C1 segment of cervical spinal cord (tissue), 14 donors: Measurements from ENCODE around the gene MYH3.

ENCODE experiments used
- DNase-seq, 14 donors: peaks; one replicate each; lab custom pipeline; 2025; lab: John Stamatoyannopoulos, UW

Gene MYH3

DNA sequence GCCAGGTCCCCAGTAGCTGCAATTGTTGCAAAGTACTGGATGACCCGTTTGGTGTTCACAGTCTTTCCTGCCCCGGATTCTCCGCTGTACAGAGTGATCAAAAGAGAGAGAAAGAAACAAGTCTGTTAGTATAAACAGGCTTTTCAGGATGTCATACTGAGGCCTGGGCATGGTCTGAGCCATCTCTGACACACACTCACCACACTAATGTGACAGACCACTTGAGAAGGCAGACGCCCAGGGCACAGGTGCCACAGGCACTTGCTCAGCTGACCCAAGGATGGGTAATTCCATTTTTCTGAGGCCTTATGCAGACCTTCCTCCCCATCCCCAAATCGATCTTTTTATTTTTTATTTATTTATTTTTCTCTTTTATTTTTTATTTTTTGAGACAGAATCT, 7.5 kb downstream of the MYH3 start:
- no peak for DNase-seq

DNA sequence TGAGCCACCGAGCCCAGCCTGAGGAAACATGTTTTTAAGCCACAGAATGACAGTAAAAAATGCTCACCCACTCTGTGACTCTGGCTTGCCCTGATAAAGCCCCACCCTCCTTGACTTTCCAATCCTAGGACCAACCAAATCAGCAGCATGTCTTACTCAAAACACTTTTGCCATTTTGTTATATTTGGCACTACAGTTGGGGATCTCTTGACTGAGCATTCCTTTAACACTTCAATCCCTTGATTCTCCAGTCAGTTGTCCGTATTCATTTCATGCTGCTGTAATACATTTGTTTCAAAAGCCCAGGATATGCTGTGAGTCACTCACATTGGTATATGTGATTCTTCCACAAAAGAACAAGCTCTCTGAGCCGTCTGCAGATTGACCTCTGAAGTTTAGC, 8.2 kb downstream of the MYH3 start:
- no peak for DNase-seq

DNA sequence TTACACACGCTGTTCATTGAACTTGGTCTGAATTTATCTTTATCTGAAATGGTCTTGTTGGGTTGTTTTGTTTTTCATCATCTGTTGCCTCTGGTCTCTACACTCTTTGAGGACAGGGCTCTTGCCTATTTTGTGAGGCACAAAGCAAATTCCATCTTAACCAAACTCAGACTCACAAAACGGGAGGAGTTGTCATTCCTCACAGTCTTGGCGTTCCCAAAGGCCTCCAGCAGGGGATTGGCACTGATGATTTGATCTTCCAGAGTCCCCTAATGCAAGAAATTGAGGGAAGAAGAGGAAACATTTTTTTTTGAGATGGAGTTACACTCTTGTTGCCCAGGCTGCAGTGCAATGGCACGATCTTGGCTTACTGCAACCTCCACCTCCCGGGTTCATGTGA, 8.7 kb downstream of the MYH3 start:
- no peak for DNase-seq

DNA sequence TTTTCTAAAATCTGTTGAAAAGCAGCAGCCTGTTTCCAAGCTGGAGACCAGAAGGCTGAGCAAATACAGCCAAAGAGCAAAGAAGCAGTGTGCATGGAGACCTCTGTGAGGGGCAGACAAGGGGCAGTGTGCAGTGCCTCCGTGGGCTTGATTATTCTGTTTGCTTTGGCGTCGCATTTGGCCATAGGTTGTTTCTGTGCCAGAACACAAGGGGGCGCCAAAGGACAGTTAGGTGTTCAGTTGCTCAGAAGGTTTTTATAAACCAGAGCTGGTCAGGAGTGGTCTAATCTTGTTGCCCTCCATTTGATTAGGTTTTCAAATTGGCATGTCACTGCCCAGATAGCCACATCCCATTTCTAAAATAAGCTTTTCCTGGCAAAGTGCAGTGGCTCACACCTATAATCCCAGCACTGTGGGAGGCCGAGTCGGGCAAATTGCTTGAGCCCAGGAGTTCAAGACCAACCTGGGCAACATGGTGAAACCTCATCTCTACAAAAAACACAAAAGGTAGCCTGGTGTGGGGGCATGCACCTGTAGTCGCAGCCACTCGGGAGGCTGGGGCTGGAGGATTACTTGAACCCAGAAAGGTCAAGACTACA, 10.6 kb downstream of the MYH3 start:
- peak in 11 of 14 donors; percentile 1 to 58 (median 15) for DNase-seq

DNA sequence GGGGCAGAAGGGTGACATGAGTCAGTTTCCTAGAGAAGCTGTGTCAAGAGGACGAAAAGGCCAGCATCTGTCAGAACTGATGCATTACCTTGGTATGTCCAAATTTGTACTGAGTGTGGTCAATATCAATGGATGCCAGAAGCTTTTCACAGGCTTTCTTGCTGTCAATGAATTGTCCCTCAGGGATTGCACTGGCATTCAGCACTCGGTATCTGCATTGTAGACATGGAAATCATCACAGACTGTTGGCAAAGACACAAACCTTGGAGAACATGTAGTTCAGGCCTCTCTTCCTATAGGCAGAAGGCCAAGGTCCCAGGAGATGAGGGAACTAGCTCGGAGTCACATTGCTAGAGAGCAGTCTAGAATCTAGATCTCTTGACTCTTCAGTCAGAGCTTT, 16.6 kb downstream of the MYH3 start:
- DNase-seq = no peak

DNA sequence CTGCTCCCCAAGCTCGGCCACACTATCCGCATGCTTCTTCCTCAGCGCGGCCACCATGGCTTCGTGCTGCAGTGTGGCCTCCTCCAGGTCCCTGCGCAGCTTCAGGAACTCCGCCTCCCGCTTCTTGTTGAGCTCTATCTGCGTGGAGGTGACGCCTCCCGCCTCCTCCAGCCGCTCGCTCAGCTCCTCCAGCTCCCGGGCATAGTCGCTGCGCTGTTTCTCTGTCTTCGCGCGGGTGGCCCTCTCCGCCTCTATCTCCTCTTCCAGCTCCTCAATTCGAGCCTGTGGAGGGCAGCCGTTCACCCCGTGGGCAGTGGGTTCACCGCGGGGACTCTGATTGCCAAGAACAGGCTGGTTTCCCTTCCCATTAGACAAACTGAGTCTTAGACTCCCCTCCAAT, 19.0 kb downstream of the MYH3 start:
- no peak for DNase-seq

DNA sequence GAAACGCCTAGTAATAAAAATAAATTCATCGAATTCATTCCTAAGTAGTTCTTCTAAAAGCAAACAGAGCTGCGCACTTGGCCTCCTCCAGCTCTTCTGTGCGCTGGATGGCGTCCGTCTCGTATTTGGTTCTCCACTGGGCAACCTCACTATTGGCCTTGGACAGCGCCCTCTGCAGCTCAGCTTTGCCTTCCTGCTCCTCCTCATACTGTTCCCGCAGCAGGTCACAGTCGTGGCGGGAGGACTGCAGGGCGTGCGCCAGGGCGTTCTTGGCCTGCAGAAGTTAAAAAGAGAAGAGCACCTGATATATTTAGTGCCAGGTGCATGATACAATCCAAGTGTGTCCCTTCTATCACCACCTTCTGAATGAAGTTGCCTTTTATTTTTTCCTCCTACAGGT, 21.8 kb downstream of the MYH3 start:
- no peak for DNase-seq

DNA sequence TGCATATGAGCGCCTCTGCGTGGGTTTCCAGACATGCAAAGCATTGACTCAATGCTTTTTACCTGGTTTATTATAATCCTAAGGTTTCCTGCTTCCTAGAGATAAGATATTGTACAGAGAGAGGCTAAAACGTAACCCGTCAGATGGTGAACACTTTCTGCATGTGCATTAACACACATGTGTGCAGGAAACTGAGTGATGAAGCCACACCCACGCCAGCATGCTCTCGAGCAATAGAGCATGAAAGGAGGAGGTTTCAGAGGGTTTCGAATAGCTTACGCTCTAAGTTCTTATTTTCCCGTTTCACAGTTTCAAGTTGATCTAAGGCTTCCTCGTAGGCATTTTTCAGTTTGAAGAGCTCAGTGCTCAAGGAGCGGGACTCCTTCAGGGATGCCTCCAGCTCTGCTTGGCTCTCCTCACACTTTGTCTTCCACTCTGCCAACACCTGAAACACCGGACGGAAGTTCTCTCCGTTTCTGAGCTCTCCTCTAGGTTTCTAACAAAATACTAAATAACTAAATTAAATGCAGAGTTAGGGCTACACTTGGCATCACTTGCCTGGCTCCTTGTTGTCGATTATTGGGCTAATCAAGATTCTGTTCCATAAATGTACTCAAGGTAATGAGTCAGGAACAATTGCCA, 23.2 kb downstream of the MYH3 start:
- no peak for DNase-seq

DNA sequence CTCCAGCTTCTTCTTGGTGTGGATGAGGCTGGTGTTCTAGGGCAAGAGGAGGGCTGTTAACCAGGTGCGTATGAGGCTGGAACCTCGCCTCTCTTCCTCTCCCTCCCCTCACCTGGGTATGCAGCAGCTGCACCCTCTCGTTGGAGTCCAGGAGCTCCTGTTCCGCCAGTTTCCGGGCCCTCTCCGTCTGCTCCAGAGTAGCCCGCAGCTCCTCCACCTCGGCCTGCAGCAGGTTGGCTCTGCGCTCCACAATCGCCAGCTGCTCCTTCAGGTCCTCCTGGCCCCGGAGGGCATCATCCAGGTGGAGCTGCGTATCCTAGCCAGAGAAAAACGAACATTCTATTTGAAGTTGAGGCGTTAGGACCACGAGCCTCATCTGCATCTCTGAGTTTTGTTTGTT, 25.4 kb downstream of the MYH3 start:
- no peak for DNase-seq

DNA sequence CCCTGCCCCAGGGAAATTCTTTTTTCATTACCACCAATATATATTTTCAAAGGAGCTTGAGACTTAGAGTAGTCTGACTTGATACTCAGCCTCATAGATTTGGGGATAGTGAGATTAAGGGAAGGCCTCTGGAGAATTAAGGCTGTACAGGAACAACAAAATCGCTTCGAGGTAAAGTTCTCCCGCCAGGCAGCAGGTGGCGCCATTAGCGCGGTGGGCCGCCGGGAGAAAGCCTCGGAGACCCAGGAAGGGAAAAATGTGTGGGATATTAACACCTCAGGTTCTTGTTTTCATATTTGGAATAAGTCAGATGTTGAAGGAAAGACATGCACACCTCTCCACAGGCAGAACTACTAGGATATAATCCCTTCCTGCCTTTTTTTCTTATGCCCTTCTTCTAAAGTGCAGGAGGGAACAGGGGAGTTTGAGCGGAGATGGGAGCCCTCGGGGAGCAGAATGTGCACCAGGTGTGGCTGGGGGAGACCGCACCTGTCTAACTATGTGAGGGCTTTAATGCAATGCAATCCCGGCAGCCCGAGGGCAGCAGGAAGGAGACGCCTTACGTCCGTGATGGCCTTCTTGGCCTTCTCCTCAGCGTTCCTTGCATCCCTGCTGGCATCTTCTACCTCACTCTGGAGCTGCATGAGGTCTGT, 25.9 kb downstream of the MYH3 start:
- DNase-seq = peak in 1 of 14 donors; percentile 1

DNA sequence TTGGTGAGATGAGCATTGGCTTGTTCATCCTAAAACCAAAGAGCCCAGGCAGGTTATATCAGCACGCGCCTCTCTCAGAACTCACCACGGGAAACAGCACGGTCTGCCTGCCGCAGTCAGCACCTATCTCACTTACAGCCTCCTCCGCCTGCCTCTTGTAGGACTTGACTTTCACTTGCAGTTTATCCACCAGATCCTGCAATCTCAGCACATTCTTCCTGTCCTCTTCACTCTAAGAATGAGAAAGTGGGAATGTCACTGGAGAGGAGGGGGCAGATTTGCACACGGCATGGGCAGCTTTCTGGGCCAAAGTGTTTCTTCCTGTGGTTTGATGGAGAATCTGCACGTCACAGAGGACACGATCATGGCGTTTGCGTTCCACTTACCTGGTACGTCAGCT, 27.4 kb downstream of the MYH3 start:
- no peak for DNase-seq

DNA sequence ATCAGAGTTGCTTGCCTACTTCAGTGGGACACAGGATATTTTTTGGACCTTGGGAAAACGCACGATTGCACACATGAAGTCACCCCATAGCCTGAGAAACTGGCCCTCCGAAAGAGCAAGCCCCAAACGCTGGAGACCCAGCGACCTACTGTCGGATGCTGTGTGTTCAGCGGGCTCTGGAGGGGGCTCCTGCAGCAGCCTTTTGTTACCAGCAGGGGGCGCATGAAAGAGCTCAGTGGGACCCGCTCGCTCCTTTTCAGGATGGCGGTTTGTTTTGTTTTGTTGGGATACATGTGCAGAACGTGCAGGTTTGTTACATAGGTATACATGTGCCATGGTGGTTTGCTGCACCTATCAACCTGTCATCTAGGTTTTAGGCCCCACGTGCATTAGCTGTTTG, 28.4 kb downstream of the MYH3 start:
- DNase-seq = no peak

DNA sequence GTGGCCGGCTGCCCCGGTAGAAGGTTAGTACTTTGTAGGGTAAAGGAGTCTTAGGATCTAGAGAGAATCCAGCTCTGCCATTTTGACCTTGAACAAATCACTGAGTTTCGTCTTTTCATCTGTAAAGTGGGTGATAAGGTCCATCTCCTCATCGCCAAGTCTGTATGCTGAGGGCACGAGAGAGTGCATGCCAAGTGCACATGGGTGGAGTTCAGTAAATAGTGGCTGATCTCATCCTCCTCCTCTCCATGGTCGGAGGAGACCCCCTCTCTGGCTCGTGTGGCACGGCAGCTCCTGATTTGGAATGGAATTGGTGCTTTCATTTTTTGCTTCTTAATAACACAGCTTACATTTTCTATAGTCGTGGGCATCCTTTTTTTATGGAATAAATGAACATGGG, 30.7 kb downstream of the MYH3 start:
- DNase-seq = no peak

DNA sequence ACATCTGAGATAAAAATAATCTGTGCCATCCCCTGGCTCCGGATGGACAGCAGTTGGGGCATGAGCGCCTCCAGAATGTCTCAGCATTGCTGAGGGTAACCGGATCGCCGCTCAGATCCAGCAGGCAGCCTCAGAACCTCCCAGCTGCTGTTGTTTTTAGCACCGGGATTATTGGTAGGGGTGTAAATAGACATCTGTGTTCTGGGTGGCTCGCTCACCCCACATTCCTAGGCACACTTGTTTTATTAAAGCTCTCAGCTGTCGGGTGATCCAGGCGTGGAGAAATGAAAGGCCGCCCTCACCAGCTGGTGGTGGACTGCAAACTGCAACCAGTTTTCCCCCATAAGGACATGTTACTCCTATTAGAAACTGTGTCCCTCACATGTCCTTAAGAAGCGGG, 32.1 kb downstream of the MYH3 start:
- no peak for DNase-seq

DNA sequence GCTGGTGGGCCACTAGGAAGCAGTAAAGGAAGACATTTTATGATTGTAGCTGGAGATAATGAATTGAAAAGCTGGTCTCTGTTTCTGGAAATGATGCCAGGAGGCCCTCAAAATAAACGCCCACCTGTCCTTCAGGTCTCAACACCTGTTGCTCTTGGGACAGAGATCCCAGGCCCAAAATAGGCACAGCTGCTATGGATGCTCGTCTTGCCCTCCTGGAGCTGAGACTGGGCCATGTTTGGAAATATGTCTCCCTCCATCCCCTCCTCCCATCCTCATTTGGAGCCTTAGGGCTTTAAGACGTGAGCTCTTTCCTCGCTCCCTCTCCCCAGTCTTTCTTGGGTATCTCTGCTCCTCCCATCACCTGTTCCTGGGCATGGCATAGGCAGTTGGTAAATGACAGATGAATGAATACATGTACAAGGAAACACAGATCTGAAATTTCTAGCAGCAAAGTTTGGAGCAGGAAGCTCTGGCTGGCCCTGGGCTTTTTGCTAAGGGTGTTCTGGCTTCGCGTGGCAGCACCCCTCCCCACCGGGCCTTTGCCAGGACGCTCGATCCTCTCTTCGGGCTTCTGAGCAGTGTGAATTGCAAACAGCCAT, 33.3 kb downstream of the MYH3 start:
- DNase-seq = no peak

DNA sequence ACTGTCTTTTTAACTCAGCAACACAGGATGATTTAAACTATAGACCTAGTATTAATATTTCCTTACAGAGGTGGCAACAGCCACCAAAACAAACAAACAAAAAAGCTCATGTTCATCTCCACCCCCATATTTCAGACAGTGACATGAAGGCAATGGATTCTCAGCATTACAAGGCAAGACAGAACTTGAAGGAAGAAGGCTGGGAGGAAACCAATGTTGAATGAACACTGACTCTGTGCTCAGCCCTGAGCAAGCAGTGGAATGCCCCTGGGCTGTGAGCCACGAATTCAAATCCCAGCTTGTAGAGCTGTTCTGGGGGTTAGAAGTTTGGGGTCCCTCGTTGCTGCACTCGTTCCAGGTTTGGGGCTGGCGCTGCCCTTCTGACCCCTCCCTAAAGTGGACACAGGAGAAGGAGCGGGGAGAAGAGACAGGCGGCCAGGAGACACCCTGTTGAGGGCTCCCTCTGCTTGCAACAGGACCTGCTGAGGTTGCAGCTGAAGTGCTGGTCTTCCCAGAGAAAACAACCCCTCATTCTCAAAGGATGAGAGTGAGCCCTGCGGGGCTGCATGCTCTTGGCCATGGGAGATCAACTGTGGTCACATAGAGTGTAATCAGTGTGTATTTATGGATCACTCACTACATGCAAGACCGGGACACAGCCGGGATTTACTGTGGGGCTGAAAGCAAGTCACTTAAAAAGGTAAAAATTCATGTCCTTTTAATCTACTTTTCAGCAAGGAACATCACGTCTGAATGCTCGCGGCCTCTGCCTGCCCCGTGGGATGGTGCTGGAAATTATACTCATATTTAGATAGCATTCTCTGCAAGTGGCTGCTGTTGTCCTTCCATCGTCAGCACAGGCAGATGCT, 34.3 kb downstream of the MYH3 start:
- DNase-seq = no peak

DNA sequence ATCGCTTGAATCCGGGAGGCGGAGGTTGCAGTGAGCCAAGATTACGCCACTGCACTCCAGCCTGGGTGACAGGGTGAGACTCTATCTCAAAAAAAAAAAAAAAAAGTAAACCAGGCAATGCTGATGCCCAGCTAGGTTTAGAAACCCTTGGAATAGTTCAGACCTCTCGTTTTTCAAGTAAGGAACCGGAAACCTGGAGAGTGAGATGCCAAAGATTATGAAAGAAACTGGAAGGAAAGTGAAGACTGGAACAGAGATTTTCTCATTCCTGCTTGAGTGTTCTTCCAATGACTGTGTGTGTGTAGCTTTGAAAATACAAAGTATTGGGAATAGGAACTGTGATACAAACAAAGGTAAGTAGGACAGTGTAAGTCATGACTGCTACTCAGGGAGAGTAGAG, 35.7 kb downstream of the MYH3 start:
- DNase-seq = no peak

DNA sequence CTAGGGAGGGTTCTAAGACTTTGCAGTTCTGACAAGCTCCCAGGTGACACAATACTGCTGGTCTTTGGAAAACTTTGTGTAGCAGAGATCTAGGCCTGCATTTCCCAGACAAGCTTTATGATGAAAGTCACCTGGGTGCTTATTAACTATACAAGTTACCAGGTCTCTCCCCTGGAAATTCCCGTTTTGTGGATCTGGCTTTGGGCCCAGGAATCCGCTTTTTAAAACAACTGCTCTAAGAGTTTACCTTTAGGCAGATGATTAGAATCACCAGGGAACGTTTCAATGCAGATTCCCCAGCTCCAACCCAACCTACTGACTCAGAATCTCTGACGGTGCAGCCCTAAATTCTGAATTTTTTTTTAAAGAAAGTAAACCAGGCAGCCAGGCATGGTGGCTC, 36.3 kb downstream of the MYH3 start:
- no peak for DNase-seq

DNA sequence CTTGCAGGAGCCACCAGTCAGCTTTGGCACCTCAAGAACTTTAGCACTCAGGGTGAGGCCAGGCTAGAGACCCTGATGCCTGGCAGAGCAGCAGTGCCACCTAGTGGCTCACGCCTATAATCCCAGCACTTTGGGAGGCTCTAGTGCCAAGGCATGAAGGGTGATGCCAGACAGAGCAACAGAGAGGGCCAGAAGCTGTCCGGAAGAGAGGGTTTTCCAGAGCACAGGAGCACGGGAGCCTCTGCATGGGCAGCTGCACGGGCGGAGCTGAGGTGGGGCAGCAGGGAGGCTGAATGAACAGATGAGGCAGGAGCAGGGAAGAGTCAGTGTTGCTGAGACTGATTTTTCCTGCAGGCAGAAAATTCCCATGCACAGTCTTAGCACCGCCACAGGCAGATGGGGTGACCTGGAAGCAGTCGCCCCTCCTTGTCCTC, 38.9 kb downstream of the MYH3 start:
- DNase-seq = peak in 11 of 14 donors; percentile 4 to 63 (median 46)

DNA sequence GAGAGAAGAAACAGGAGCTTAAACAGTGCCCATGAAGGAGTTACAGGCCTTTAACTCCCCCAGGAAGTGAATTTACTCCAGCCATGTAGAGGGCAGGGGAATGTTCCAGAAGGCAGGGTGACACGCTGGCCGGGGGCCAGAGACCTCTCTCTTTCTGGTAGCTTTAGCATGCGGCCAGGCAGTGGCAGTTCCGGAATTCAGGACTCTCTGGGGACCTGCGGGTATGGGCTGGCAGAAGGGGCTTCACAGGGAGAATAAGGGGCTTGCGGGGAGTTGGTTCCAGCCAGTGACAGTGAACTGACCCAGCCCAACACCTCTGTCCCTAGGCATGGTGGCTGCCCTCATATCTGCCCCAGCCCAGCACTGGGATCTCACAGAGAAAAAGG, 40.0 kb downstream of the MYH3 start:
- DNase-seq = no peak

DNA sequence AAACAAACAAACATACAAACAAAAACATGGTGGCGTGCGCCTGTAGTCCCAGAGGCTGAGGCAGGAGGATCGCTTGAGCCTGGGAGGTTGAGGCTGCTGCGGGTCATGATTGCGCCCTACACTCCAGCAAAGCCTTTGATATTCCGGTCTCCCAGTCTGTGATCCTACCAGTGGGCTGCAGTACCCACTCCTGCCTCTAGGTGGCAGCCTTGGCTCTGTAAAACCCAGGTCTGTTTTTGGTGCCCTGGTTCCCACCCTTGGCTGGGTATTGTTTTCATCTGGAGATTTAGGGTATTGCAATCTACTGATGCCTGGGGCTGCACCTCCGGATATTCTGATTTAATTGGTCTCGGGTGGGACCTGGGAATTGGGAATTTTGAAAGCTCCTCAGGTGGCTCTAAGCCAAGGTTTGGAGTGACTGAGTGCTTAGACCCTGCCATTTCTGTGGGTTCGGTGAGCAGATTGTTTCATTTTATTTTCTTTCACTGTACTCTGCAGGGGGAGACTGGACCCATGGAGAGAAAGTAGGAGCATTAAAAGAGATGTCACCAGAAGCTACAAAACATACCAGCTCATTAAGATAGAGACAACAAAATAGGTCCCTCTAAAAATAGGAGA, 40.5 kb downstream of the MYH3 start:
- peak in 10 of 14 donors; percentile 11 to 57 (median 20) for DNase-seq
